HCT116 (cell line): Measurements from ENCODE around the gene FGF21. TPM values are rescaled to one million over a fixed set of nuclear protein-coding genes. Genes with fewer than 3 reads are reported as not detected.

ENCODE experiments used
- ATAC-seq: fragments of 200-7000 bp; cut with Tn5 transposase; 2 replicates; pipeline ENCODE4 v1.9.1; 2020; ENCODE audit warnings: mild to moderate bottlenecking, moderate library complexity
- BruUV-seq: library from RNA; stranded (reverse); fragments of 400-500 nt; replicated peaks from 2 replicates; lab custom pipeline; 2021; lab: Mats Ljungman, UMichigan
- CTCF ChIA-PET: fragments of 300-600 bp; sonication (Branson Sonifier 250); formaldehyde crosslinking; loops from one replicate; lab custom pipeline; 2021; ENCODE audit warnings: antibody characterized with exemption; lab: Charles Lee
- POLR2A ChIA-PET: fragments of 300-600, 350-600 bp; sonication (Branson Sonifier 250); formaldehyde crosslinking; loops from one replicate; lab custom pipeline; 2021; ENCODE audit warnings: antibody characterized with exemption; lab: Charles Lee
- RAD21 ChIA-PET, 2 experiments: fragments of 300-600 bp; sonication (Branson Sonifier 250); formaldehyde crosslinking; loops; one replicate each; lab custom pipeline; 2023; ENCODE audit warnings: low total read pairs in 2 of 2; ENCODE audit not compliant: uncharacterized antibody in 2 of 2, unreplicated experiment in 2 of 2, low non-redundant PET in 1 of 2; lab: Charles Lee
- DNase-seq: peaks from one replicate; pipeline ENCODE4 v3.0.0-alpha.2; 2010; ENCODE audit warnings: low read depth, low spot score
- H2AFZ ChIP-seq: fragments of 200-600 bp; shearing (Covaris generic), sonication (generic); 2 replicates; pipeline ENCODE4 v1.6.1; 2017; ENCODE audit warnings: low read depth, mixed run types, mixed read lengths, antibody characterized with exemption, low read length; ENCODE audit not compliant: poor library complexity, severe bottlenecking
- H3K27ac ChIP-seq: 2 replicates; pipeline ENCODE4 v1.5.1; 2012; ENCODE audit warnings: low read depth, low read length
- H3K27me3 ChIP-seq: fragments of 200-600 bp; sonication (generic); 2 replicates; pipeline ENCODE4 v1.6.1; 2016; ENCODE audit warnings: mixed run types, low read length, mixed read lengths; ENCODE audit not compliant: insufficient read depth
- H3K36me3 ChIP-seq, 2 experiments: fragments of 200-500 bp in 1 of 2; fragments of 200-600 bp in 1 of 2; sonication (Bioruptor generic) in 1 of 2; sonication (generic) in 1 of 2; 2 replicates each; pipeline versions ENCODE4 v1.5.1 to v1.6.1; 2014 to 2016; ENCODE audit warnings: low read length in 2 of 2, inconsistent platforms in 1 of 2, mixed read lengths in 1 of 2, mixed run types in 1 of 2; ENCODE audit not compliant: insufficient read depth in 2 of 2, control insufficient read depth in 1 of 2
- H3K4me1 ChIP-seq, 2 experiments: fragments of 200-600 bp in 1 of 2; sonication (generic) in 1 of 2; 2 replicates each; pipeline versions ENCODE4 v1.5.1 to v1.6.1; 2012 to 2017; ENCODE audit warnings: low read length in 2 of 2, inconsistent platforms in 1 of 2, mild to moderate bottlenecking in 1 of 2, mixed read lengths in 1 of 2, mixed run types in 1 of 2, moderate library complexity in 1 of 2; ENCODE audit not compliant: insufficient read depth in 2 of 2, control insufficient read depth in 1 of 2
- H3K4me2 ChIP-seq: fragments of 200-600 bp; sonication (generic); 2 replicates; pipeline ENCODE4 v1.6.1; 2017; ENCODE audit warnings: mixed run types, low read length, mixed read lengths
- H3K4me3 ChIP-seq, 2 experiments: fragments of 200-600 bp in 1 of 2; sonication (generic) in 1 of 2; replicated peaks in 1 of 2; 2 replicates each; pipeline ENCODE4 v1.5.1; 2011 to 2016; ENCODE audit warnings: low read length in 2 of 2, control low read depth in 1 of 2, low read depth in 1 of 2, mild to moderate bottlenecking in 1 of 2, mixed read lengths in 1 of 2, mixed run types in 1 of 2
- H3K79me2 ChIP-seq: fragments of 200-600 bp; sonication (generic); 2 replicates; pipeline ENCODE4 v1.6.1; 2017; ENCODE audit warnings: mild to moderate bottlenecking, mixed run types, low read length, moderate library complexity, mixed read lengths; ENCODE audit not compliant: insufficient read depth
- H3K9ac ChIP-seq: fragments of 200-600 bp; sonication (generic); 2 replicates; pipeline ENCODE4 v1.6.1; 2016; ENCODE audit warnings: low read length, mixed read lengths
- H3K9me2 ChIP-seq: fragments of 200-600 bp; sonication (generic), shearing (Covaris generic); 2 replicates; pipeline ENCODE4 v1.6.1; 2017; ENCODE audit warnings: mixed run types, mild to moderate bottlenecking, moderate library complexity; ENCODE audit not compliant: insufficient read depth
- H3K9me3 ChIP-seq, 2 experiments: fragments of 200-500 bp in 1 of 2; fragments of 200-600 bp in 1 of 2; sonication (Bioruptor generic) in 1 of 2; sonication (generic) in 1 of 2; 2 replicates each; pipeline ENCODE4 v1.6.1; 2014 to 2017; ENCODE audit warnings: low read length in 2 of 2, mixed read lengths in 2 of 2, inconsistent platforms in 1 of 2, low read depth in 1 of 2, mild to moderate bottlenecking in 1 of 2, mixed run types in 1 of 2, moderate library complexity in 1 of 2; ENCODE audit not compliant: control insufficient read depth in 1 of 2, insufficient read depth in 1 of 2
- H4K20me1 ChIP-seq: fragments of 200-600 bp; sonication (generic), shearing (Covaris generic); 2 replicates; pipeline ENCODE4 v1.6.1; 2017; ENCODE audit warnings: mixed run types, mild to moderate bottlenecking, moderate library complexity; ENCODE audit not compliant: insufficient read depth
- CBX3 ChIP-seq: IDR thresholded peaks from 2 replicates; pipeline ENCODE4 v1.6.1; 2012; ENCODE audit warnings: low read depth
- CEBPB ChIP-seq: IDR thresholded peaks from 2 replicates; pipeline ENCODE4 v1.6.1; 2012; ENCODE audit warnings: low read depth
- EGR1 ChIP-seq: IDR thresholded peaks from 2 replicates; pipeline ENCODE4 v1.6.1; 2012; ENCODE audit warnings: low read depth
- ELF1 ChIP-seq: IDR thresholded peaks from 2 replicates; pipeline ENCODE4 v1.6.1; 2012; ENCODE audit warnings: low read depth, borderline replicate concordance
- EZH2 ChIP-seq: fragments of 200-600 bp; sonication (generic); IDR thresholded peaks from 2 replicates; pipeline ENCODE4 v1.6.1; 2017; ENCODE audit warnings: antibody characterized with exemption, mixed run types
- EZH2phosphoT487 ChIP-seq: fragments of 200-600 bp; IDR thresholded peaks from 2 replicates; pipeline ENCODE4 v1.6.1; 2018; ENCODE audit warnings: antibody characterized with exemption, borderline replicate concordance
- FOSL1 ChIP-seq: IDR thresholded peaks from 2 replicates; pipeline ENCODE4 v1.6.1; 2012; ENCODE audit warnings: low read depth
- JUND ChIP-seq: IDR thresholded peaks from 2 replicates; pipeline ENCODE4 v1.6.1; 2012
- POLR2A ChIP-seq: IDR thresholded peaks from 2 replicates; pipeline ENCODE4 v1.7.0; 2011; ENCODE audit warnings: borderline replicate concordance; ENCODE audit not compliant: insufficient read depth, insufficient read length; ENCODE audit errors: extremely low read depth
- POLR2AphosphoS5 ChIP-seq: IDR thresholded peaks from 2 replicates; pipeline ENCODE4 v1.6.1; 2011; ENCODE audit warnings: mild to moderate bottlenecking, low read depth, low read length, moderate library complexity
- RAD21 ChIP-seq: IDR thresholded peaks from 2 replicates; pipeline ENCODE4 v1.6.1; 2012; ENCODE audit warnings: low read depth, mild to moderate bottlenecking
- SP1 ChIP-seq: IDR thresholded peaks from 2 replicates; pipeline ENCODE4 v1.6.1; 2012; ENCODE audit warnings: low read depth
- SRF ChIP-seq: IDR thresholded peaks from 2 replicates; pipeline ENCODE4 v1.6.1; 2012; ENCODE audit warnings: low read depth
- TCF7L2 ChIP-seq: IDR thresholded peaks from 2 replicates; pipeline ENCODE4 v1.7.0; 2011; ENCODE audit warnings: borderline replicate concordance, inconsistent platforms; ENCODE audit not compliant: insufficient read depth, insufficient read length; ENCODE audit errors: extremely low read depth
- YY1 ChIP-seq: IDR thresholded peaks from 2 replicates; pipeline ENCODE4 v1.6.1; 2011; ENCODE audit warnings: low read length, low read depth, moderate library complexity, mild to moderate bottlenecking; ENCODE audit not compliant: insufficient replicate concordance; ENCODE audit errors: extremely low read depth
- ZNF274 ChIP-seq: fragments of 200-500 bp; sonication (Bioruptor generic); IDR thresholded peaks from 2 replicates; pipeline ENCODE4 v1.6.1; 2014; ENCODE audit warnings: mild to moderate bottlenecking, low read depth, low read length, inconsistent platforms
- intact Hi-C: fragments of 100-400 bp; cut with micrococcal nuclease; formaldehyde crosslinking; loops from 2 replicates; pipeline ENCODE4 v1.10.0; 2022
- total RNA-seq: library from RNA; stranded (reverse); gene quantifications from one replicate; pipeline ENCODE4 v1.2.1, GENCODE V29; 2021; ENCODE audit not compliant: unreplicated experiment
- TF ChIP-seq, protein P1 (sequence below): IDR thresholded peaks from 2 replicates; pipeline ENCODE4 v1.6.1; 2012
- TF ChIP-seq, protein P2 (sequence below), 3 experiments: fragments of 200-600 bp in 1 of 3; sonication (generic) in 1 of 3; IDR thresholded peaks in 2 of 3; conservative IDR thresholded peaks in 1 of 3; 2 replicates each; pipeline ENCODE4 v1.5.1; 2012 to 2017; ENCODE audit warnings: low read depth in 2 of 3, low read length in 2 of 3, antibody characterized with exemption in 1 of 3, borderline replicate concordance in 1 of 3, control low read depth in 1 of 3, mild to moderate bottlenecking in 1 of 3, mixed read lengths in 1 of 3, mixed run types in 1 of 3, moderate library complexity in 1 of 3; ENCODE audit not compliant: insufficient read depth in 1 of 3

The FGF21 gene
- total RNA-seq, 1 experiment from 2014 or later, result 0.81 TPM

DNA sequence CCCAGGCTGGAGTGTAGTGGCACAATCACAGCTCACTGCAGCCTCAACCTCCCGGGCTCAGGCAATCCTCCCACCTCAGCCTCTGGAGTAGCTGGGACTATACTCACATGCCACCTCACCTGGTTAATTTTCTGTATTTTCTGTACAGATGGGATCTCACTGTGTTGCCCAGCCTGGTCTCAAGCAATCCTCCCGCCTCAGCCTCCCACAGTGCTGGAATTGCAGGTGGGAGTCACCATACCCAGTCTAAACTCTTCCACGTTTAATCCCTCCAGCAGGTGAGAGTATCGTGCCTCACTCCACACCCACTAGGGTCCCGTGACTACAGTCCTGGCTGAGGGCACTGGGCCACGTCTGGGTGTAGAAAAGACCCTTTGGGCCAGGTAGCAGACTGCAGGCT lies 39.0 kb downstream of the FGF21 start:
- BruUV-seq, result no TSS peak
- intact Hi-C loops, result no loop called here
- Histone ChIP-seq H3K79me2 (no peaks in the 10 kb centered on the region), H3K27ac (no peak overlapping the region; the same call in 1 of the 2 replicates), H3K4me1 (peaks cover 0 to 11% of the 10 kb centered on the region in 2 experiments; a peak in 1 of 4 replicates), H3K36me3 (no peaks in the 10 kb centered on the region), H3K9ac (no peak overlapping the region), H4K20me1 (no peaks in the 10 kb centered on the region), H3K4me3 (no peak overlapping the region), H2AFZ (no peak overlapping the region), H3K4me2 (no peak overlapping the region), H3K9me2 (no peaks in the 10 kb centered on the region), H3K27me3 (no peaks in the 10 kb centered on the region), H3K9me3 (no peaks in the 10 kb centered on the region)
- TF ChIP-seq RAD21, result no peak
- POLR2A ChIA-PET, result interaction anchor here (0.7 kb wide), 1 partner anchor 51 kb away, joined by 3 read pairs; no protein-coding TSS in a partner anchor
- no peak for DNase-seq
- RAD21 ChIA-PET, result interaction anchor here in 1 of 2 experiments (0.7 to 1.4 kb wide), 2 partner anchors 42 to 106 kb away, joined by 4 to 6 read pairs; partner anchors contain the start of genes HSD17B14 and NUCB1
- CTCF ChIA-PET, result interaction anchor here (1.1 to 3.0 kb wide), 2 partner anchors 48 to 176 kb away, joined by 4 to 38 read pairs; no protein-coding TSS in a partner anchor
- no peak for ATAC-seq

DNA sequence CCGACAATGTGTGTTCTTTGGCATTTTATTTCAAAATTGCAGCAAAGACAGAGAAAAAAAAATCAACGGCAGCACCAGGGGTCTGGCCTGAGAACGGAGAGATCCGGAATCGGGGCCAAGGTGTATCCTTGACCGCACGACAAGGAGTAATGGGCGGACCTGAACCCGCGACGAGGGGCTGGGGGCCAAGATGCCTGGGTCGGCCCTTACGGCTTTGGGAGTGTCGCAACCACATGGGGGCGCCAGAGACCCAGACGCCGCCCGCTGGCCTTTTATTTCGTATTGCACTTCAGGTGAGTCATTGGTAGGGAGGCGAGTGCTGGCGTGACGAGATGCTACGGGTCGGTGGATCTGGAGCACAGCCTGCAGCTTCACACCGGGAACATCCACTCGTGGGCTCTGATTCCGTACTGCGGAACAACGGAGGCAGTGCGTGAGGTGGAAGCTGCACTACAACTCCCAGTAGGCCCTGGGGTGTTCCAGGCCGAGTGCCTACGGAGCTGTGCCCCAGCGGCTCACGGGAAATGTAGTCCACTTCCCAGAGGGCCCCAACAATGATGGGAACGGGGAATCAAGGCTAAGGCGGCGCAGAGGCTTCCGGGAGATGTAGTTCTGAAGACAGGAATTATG lies 39.8 kb downstream of the FGF21 start:
- H3K4me3 ChIP-seq, result peak overlapping the region; percentile 10 to 27; a peak in 3 of 4 replicates
- BruUV-seq, result no TSS peak
- H2AFZ ChIP-seq, result no peak overlapping the region
- no peaks in the 10 kb centered on the region for H3K27me3 ChIP-seq
- peak; percentile 81 for DNase-seq
- RAD21 ChIA-PET, result interaction anchor here (0.5 to 1.4 kb wide), 12 partner anchors 15 to 430 kb away, joined by 3 to 6 read pairs (median 3); partner anchors contain the start of genes HSD17B14 (in 2 of the 2), BCAT2 (in 1 of the 2), GYS1 (in 1 of the 2) and NUCB1 (in 1 of the 2)
- H3K4me1 ChIP-seq, result peaks cover 0 to 11% of the 10 kb centered on the region in 2 experiments; a peak in 1 of 4 replicates
- H3K9me3 ChIP-seq, result no peaks in the 10 kb centered on the region
- H3K9me2 ChIP-seq, result no peaks in the 10 kb centered on the region
- H3K4me2 ChIP-seq, result peak overlapping the region; percentile 59
- H3K9ac ChIP-seq, result no peak overlapping the region
- H3K27ac ChIP-seq, result peak overlapping the region; percentile 41
- no peaks in the 10 kb centered on the region for H3K36me3 ChIP-seq
- ATAC-seq, result peak; percentile 99
- no peaks in the 10 kb centered on the region for H4K20me1 ChIP-seq
- intact Hi-C loops, result loop anchor here (1.0 kb wide), 1 partner anchor 40 kb away; no protein-coding TSS in a partner anchor
- CTCF ChIA-PET, result interaction anchor here (0.6 to 3.0 kb wide), 30 partner anchors 10 to 404 kb away, joined by 3 to 38 read pairs (median 4); partner anchors contain the start of genes BCAT2, CA11, GYS1 and HSD17B14
- H3K79me2 ChIP-seq, result no peaks in the 10 kb centered on the region
- POLR2A ChIA-PET, result interaction anchor here (0.7 to 1.7 kb wide), 5 partner anchors 16 to 77 kb away, joined by 3 to 7 read pairs (median 4); partner anchors contain the start of genes BCAT2 and PPP1R15A
- TF ChIP-seq RAD21 (peak; percentile 99), EZH2 (no peak), SP1 (no peak), EZH2phosphoT487 (no peak), CBX3 (no peak), ZNF274 (no peak), CEBPB (no peak), JUND (no peak), YY1 (peak; percentile 80), POLR2AphosphoS5 (peak; percentile 53), FOSL1 (no peak), ELF1 (peak; percentile 74; the same call in 1 of the 2 replicates), EGR1 (no peak), SRF (no peak), TCF7L2 (peak; percentile 44), POLR2A (no peak)
- TF ChIP-seq, protein P1, sequence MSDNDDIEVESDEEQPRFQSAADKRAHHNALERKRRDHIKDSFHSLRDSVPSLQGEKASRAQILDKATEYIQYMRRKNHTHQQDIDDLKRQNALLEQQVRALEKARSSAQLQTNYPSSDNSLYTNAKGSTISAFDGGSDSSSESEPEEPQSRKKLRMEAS, result no peak
- TF ChIP-seq, protein P2, sequence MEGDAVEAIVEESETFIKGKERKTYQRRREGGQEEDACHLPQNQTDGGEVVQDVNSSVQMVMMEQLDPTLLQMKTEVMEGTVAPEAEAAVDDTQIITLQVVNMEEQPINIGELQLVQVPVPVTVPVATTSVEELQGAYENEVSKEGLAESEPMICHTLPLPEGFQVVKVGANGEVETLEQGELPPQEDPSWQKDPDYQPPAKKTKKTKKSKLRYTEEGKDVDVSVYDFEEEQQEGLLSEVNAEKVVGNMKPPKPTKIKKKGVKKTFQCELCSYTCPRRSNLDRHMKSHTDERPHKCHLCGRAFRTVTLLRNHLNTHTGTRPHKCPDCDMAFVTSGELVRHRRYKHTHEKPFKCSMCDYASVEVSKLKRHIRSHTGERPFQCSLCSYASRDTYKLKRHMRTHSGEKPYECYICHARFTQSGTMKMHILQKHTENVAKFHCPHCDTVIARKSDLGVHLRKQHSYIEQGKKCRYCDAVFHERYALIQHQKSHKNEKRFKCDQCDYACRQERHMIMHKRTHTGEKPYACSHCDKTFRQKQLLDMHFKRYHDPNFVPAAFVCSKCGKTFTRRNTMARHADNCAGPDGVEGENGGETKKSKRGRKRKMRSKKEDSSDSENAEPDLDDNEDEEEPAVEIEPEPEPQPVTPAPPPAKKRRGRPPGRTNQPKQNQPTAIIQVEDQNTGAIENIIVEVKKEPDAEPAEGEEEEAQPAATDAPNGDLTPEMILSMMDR (IDR thresholded peaks at IDR 0.05 in 2 of 3, conservative IDR thresholded peaks at IDR 0.05 in 1 of 3; ENCODE audit: borderline replicate concordance in 1 of 3, insufficient read depth in 1 of 3, low read depth in 2 of 3, low read length in 2 of 3), result peak; percentile 93 to 96 (median 93)
